Left cardiac atrium (tissue), 4 donors: ENCODE data around the gene SETD2. TPM values are rescaled to one million over a fixed set of nuclear protein-coding genes. Genes with fewer than 3 reads are reported as not detected.

Experiments used
- ATAC-seq, 2 donors: fragments of 200-7000 bp; cut with Tn5 transposase; one replicate each; pipeline ENCODE4 v1.9.1; 2020; ENCODE audit warnings: mild to moderate bottlenecking in 2 of 2, moderate library complexity in 2 of 2
- DNase-seq: peaks from one replicate; pipeline ENCODE4 v3.0.0-alpha.2; 2020
- intact Hi-C, 2 donors: fragments of 100-400 bp; cut with DNase I; formaldehyde crosslinking; loops; one replicate each; pipeline versions ENCODE4 v1.14.1 to v1.15.1; 2022 to 2023
- total RNA-seq, 2 donors: library from RNA; stranded (reverse); fragmentation: NEBNext Ultra II Directional; extraction: Animal tissue kit (Norgen Biotek cat#: 25700); gene quantifications; one replicate each; pipeline ENCODE4 v1.2.1, GENCODE V29; 2021
- donor health status: DM: no; HTN: yes; CAD: no.
- donor health status: DM: no; HTN: yes; CAD: no; lungs with severe emphysema.
- donor health status: DM: yes; HTN: yes; CAD: no.
- donor health status: Dilated cardiomyopathy.

SETD2 gene
- total RNA-seq, 2 donors from 2014 or later = 24.8 to 31.3 TPM

DNA sequence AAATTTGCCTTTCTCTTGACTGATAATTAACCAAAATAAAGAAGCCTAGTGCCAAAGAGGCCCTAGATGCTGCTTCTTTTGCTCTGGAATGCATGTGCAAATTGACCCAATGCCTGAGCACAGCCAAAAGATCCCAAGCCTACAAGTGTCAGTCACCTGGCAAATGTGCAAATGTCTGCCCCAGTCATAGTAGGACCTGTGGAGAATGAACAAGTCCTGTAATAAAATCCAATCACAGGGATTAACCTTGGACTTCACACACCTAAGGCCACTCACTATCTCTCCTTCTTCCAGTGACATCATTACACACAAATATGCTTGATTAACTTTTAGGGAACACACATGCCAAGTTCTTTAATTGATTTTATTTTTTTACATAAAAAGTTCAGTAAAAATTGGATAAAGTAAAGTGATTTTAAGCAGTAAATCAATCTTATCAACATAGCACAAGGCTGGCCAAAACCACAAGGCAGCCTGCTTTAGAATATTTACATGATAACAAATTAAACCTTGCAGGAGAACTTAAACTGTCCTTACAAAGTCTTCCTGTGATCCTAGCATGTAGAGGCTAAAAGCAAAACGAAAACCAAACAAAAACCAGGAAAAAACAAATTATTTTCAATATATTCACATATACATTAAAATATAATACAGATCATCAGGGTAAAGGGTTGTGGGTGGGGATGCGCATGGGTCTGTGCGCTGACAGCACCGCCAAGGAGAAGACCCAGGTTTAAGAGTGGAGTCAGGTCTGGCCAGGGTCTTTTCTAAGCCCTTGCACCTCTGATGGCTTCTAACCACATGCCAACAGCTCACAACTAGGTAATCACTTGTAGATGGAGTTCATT is 147.6 kb downstream of the SETD2 start:
- intact Hi-C loops = no loop called here
- DNase-seq (no peak), ATAC-seq (no peak)

DNA sequence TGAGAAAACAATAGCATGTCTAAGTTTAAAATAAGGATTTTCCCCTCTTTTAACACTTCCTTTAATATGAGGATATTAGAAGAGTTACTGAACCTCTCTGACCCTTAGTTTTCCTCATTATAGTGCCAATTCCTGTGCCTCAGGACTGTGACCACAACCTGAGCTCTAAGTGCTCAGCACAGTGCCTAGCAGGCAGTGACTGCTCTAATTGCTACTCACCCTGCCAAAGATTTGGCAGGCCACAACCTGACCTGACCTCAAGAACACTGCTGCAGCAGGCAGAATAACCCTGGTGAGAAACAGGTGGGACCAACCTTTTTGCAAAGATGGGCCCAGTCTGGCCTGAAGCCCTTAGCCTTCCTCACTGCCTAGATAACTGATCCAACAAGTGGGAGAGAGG is 148.8 kb downstream of the SETD2 start:
- intact Hi-C loops = no loop called here
- ATAC-seq (no peak), DNase-seq (no peak)

DNA sequence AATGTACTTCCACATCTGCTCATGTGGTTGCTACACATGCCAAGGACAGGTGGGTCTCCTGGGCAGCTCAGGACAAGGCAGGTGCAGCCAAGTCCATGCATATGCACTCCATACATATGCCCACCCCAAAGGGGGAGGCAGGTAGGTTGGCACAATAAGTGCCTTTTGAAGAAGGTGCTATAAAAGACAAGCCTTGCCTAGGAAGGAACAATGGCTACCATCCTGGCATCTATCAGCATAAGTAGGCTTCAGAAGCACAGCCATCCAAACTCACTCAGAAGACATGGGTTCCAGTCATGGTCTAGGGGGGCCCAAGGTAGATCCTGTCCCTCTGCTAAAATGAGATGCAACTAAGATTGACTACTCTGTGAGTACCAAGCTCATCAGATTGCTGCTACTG is 149.9 kb downstream of the SETD2 start:
- intact Hi-C loops = no loop called here
- ATAC-seq (no peak), DNase-seq (no peak)

DNA sequence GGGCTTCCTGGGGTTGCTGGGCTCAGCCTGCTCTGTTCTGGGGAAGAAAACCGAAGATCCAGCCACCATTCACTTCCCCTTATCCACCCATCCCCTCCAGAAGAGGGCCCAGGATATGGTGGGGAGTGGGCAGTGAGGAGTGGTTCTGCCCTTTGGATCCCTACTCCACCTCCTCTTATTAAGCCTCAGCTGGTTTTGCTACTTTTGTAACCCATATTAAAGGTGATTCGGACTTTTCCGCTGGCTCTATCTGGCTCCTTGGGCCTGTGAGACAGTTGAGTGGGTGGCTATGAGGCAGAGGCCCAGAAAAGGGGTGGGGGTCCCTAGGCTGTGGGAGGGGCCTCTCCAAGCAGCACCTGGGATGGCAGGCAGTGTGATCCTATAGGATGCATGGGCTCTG is 150.7 kb downstream of the SETD2 start:
- no peak for ATAC-seq
- DNase-seq = no peak
- intact Hi-C loops = no loop called here

DNA sequence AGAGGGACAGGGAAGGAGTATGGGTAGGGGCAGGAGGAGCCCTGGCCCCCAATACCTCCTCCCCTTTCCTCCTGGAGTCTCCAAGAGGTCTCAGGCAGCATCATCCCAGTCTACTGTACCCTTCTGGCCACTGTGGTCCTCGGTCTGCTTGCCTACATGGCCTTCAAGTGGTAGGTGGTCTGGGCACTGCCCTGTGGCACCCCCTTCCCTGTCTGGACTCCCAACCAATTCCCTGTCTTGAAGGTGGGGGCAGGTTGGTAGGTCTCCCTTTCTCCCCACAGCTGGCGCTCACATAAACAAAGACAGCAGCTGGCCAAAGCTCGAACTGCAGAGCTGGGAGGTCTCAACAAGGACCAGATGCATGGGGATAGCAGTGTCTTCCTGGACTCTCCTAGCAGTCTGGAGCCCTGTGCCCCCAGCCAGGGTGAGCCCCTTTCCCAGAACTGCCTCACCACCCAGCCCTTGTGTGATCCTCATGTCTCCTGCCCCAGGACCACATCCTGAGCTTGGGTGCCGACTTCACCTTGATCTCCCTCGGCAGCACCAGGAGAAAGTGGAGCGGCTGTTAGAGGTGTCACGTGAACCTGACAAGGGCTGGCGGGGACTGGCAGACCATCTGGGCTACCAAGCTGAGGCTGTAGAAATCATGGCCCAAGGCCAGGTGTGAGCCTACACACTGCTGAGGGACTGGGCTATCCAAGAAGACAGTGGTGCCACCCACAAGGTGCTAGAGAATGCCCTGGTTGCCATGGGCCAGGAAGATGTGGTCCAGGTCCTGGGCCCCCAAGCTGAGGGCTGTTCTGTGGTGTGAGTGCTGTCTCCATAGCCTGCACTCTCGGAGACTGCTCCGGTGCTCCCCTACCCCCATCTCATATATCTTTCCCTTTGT is 151.3 kb downstream of the SETD2 start:
- DNase-seq (no peak), ATAC-seq (no peak)
- intact Hi-C loops = no loop called here

DNA sequence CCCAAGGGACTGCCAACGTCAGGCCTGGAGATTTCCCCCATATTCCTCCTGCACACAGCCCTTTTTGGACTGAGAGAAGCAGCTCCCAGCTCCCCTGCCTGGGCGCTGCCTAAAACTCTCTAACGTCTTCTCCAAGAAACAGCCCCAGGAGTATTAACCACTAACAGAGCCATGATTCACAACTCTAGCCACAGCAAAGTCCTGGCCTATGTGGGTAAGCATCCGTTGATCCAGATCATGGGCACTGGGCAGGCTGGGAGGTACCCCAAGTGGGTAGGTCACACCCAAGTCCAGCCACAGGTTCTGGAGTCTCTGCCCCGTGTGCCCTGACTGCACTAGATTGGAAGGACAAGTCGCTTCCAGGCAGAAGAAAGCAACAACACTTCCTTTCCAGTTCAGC is 152.5 kb downstream of the SETD2 start:
- ATAC-seq = no peak
- intact Hi-C loops = no loop called here
- DNase-seq = no peak

DNA sequence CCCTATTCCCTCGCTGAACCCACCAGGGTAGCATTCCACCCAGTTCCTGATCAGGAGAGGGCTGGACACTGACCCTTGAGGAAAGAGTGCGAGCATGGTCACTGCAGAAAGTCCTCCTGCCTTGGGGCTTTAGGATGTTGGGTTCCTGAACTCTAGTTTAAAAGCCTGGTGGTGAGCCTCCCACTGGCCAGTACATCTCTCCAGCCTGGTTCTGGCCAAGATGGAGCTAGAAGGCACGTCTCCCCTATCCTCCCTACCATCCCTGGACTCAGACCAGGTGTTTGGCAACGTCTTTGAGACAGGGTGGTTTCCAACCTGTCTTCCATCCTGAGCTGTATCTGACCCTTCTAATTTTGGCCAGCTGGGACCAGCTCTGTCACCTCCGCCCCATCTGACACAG is 153.0 kb downstream of the SETD2 start:
- DNase-seq (no peak), ATAC-seq (no peak)
- intact Hi-C loops = no loop called here

DNA sequence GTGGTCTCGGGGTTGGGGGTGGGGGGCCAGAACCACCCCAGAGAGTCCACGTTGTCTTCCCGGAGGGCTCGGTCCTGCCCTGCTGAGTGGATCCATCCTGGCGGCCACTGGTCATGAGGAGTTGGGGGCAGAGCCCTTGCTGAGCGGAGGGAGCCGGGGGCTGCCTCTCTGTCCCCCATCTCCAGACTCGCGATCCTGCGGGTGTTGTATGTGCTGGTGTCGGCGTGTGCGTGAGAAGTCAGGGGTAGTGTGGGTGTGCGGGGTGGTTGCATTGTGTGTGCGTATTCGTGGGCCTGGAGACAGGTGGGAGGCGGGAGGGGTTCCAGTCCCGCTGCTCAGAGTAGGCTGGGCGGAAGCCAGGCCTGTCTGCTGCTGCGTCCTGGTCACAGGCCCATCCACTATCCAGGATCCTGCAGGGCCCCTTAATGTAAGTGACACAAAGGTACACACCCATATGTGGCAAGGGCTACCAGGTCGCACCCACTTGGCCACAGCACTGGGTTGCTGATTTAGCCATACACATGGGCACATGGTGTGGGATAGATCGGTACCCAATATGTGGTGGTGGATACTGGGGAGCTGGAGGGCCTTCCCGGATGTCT is 153.7 kb downstream of the SETD2 start:
- peak; percentile 26 for DNase-seq
- intact Hi-C loops = no loop called here

DNA sequence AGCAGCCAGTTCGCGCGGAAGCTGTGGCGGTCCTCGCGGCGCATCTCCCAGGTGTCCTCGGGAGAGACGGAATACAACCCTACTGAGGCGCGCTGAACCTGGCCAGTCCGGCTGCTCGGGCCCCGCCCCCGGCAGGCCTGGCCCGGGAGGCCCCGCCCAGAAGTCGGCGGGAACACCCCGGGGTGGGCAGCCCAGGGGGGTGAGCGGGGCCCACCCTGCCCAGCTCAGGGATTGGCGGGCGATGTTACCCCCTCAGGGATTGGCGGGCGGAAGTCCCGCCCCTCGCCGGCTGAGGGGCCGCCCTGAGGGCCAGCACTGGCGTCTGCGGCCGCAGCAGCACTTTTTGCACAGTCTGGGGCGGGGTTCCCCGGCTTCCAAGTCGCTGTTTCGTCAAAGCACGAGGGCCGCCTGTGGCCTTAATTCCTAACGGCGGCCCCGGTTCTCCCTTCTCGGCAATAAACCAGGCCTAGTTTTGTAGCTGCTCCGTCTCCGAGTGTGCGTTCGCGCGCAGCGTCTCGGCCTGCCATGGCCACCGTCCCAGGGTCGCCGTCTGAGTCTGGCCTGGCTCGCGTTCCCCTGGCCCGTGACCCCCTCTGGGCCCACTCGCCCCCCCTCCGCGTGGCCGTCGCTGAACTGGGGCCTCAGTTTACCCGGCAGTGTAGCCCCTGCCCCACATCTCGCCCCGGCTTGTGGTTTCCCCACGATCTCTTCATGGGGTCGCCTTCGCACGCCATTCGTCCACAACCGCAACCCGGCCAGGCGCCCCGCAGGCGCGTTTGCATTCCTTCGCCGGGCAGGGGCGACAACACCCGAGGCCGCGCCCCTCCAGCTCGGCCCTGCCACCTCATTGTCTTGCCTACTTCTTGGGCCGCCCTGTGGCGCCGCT is 154.4 kb downstream of the SETD2 start:
- DNase-seq (peak; percentile 92), ATAC-seq (peak; percentile 94 to 96)
- intact Hi-C loops = loop anchor here in 1 of 2 donors (10.0 kb wide), 1 partner anchor 305 kb away; the partner anchor contains the start of gene TMIE

More for the DNA sequence above, 153.7 kb downstream of the SETD2 start:
- no peak for ATAC-seq

DNA sequence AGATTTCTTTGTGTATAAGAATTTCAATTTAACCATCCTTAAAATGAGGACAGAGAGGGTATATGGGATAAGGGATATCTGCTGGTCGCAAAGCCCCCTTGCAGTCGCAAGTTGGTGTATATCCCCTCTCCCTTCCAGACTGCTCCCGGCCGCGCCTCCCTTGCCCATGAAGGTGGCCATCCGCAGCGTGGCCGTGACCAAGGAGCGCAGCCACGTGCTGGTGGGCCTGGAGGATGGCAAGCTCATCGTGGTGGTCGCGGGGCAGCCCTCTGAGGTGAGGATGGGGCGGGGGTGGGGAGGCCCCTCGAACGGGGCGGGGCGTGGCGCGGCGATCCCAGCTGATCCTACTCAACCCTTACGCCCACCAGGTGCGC is 155.1 kb downstream of the SETD2 start:
- intact Hi-C loops = loop anchor here in 1 of 2 donors (10.0 kb wide), 1 partner anchor 304 kb away; the partner anchor contains the start of gene TMIE
- ATAC-seq = peak in 1 of 2 donors; percentile 0
- DNase-seq = no peak

DNA sequence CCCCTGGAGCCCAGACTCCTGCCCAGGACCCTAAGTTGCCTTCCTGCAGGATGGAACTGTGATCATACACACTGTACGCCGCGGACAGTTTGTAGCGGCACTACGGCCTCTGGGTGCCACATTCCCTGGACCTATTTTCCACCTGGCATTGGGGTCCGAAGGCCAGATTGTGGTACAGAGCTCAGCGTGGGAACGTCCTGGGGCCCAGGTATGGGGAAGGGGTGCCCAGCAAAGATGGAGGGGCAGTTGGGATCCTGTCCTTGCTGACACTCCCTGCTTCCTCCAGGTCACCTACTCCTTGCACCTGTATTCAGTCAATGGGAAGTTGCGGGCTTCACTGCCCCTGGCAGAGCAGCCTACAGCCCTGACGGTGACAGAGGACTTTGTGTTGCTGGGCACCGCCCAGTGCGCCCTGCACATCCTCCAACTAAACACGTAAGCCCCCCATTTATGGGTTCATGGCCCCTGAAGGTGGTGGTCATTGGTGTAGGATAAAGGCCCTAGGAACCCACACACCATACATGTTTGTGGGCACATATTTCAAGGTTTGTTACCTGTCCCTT is 155.6 kb downstream of the SETD2 start:
- ATAC-seq = no peak
- intact Hi-C loops = loop anchor here in 1 of 2 donors (10.0 kb wide), 1 partner anchor 304 kb away; the partner anchor contains the start of gene TMIE
- no peak for DNase-seq

DNA sequence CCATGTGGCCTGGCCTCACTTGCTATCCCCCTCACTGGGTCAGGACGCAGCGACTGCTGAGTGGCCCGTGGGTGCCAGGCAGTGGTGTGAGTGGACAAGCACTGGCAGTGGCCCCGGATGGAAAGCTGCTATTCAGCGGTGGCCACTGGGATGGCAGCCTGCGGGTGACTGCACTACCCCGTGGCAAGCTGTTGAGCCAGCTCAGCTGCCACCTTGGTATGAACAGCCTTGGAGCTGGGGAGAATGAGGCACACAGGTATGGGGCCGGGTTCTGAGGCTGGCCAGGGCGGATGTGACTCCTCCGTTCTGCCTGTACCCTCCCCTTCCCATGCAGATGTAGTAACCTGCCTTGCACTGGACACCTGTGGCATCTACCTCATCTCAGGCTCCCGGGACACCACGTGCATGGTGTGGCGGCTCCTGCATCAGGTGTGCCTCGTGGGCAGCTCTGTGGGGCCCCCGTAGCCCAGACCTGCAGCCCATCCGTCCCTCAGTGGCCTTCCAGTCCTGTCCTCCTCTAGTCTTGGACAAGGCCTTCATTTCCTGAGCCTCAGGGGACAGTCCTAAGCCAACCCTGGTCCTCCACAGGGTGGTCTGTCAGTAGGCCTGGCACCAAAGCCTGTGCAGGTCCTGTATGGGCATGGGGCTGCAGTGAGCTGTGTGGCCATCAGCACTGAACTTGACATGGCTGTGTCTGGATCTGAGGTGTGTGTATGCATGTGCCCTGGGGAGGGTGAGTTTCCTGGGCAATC is 156.3 kb downstream of the SETD2 start:
- ATAC-seq = no peak
- DNase-seq = no peak
- intact Hi-C loops = loop anchor here in 1 of 2 donors (10.0 kb wide), 1 partner anchor 303 kb away; the partner anchor contains the start of gene TMIE

DNA sequence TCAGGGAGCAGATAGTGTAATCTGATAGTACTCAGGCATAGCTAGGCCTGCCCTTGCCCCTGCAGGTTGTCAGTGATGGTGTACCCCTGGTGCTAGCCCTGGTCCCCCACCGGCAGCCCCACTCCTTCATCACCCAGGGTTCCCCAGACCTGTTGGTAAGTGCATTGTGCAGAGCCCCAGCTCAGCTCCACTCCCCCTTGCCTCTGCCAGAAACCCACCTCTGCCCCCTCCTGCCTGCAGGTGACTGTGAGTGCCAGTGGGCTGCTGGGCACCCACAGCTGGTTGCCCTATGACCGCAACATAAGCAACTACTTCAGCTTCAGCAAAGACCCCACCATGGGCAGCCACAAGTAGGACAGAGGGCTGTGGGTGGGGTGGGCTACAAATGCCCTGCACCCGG is 156.9 kb downstream of the SETD2 start:
- DNase-seq (no peak), ATAC-seq (no peak)
- intact Hi-C loops = loop anchor here in 1 of 2 donors (10.0 kb wide), 1 partner anchor 302 kb away; the partner anchor contains the start of gene TMIE

DNA sequence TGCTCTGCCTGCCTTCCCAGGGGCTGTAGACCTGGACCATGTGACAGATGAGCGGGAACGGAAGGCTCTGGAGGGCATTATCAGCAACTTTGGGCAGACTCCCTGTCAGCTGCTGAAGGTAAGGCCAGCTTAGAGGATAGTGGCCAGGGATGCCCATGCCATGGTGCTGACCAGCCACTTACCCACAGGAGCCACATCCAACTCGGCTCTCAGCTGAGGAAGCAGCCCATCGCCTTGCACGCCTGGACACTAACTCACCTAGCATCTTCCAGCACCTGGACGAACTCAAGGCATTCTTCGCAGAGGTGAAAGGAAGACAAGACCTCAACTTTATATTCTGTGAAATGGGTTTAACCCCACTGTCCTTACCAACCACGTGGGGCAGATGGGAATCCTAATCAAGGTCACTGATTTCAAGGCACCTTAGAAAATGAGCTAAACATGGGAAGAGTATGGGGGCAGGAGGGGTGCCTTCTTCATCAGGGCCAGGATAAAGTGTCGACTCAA is 157.7 kb downstream of the SETD2 start:
- DNase-seq (no peak), ATAC-seq (no peak)
- intact Hi-C loops = loop anchor here in 1 of 2 donors (10.0 kb wide), 1 partner anchor 301 kb away; the partner anchor contains the start of gene TMIE

DNA sequence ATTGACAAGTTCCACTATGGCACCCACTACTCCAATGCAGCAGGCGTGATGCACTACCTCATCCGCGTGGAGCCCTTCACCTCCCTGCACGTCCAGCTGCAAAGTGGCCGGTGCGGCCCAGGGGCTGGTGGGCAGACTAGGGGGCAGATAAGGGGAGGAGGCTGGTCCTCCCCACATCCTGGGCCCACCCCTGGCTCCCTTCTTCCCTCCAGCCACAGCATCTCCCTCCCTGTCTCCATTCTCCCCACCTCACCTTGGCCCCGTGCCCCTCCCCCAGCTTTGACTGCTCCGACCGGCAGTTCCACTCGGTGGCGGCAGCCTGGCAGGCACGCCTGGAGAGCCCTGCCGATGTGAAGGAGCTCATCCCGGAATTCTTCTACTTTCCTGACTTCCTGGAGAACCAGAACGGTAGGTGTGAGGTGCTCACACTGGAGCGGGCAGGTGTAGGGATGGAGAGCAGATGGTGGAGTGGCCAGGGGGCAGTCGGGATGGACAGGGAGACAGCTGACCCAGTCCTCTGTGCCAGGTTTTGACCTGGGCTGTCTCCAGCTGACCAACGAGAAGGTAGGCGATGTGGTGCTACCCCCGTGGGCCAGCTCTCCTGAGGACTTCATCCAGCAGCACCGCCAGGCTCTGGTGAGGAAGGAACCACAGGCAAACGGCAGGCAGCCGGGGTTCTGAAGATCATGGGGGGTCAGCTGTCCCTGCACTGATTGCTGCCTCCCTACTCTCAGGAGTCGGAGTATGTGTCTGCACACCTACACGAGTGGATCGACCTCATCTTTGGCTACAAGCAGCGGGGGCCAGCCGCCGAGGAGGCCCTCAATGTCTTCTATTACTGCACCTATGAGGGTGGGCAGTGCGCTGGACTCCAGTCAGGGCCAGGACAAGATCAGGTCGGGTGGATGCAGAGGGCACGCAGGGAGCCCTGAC is 158.4 kb downstream of the SETD2 start:
- DNase-seq (no peak), ATAC-seq (no peak)
- intact Hi-C loops = loop anchor here in 1 of 2 donors (10.0 kb wide), 1 partner anchor 301 kb away; the partner anchor contains the start of gene TMIE
